Testis (tissue), 3 donors: ENCODE data around the gene STRIP1. TPM values are rescaled to one million over a fixed set of nuclear protein-coding genes. Genes with fewer than 3 reads are reported as not detected.
"Not testable (repeated sequence)": the region's sequence is repeated elsewhere in the genome, so short reads cannot be mapped to it uniquely, and the experiment has no call there.

ENCODE experiments used
- DNase-seq: peaks from one replicate; pipeline ENCODE4 v3.0.0-alpha.2; 2019
- H3K27ac ChIP-seq, 2 donors: fragments of 200-600 bp; sonication (generic); one replicate each; pipeline ENCODE4 v1.5.1; 2019
- H3K27me3 ChIP-seq: fragments of 200-600 bp; sonication (generic); one replicate; pipeline ENCODE4 v1.5.1; 2019
- H3K36me3 ChIP-seq: fragments of 200-600 bp; sonication (generic); one replicate; pipeline ENCODE4 v1.5.1; 2017; ENCODE audit warnings: low read depth; ENCODE audit errors: missing control alignments
- H3K4me1 ChIP-seq: fragments of 200-600 bp; sonication (generic); one replicate; pipeline ENCODE4 v1.5.1; 2019
- H3K4me3 ChIP-seq, 2 donors: fragments of 200-600 bp; sonication (generic); one replicate each; pipeline ENCODE4 v1.5.1; 2017 to 2019
- H3K9me3 ChIP-seq: fragments of 200-600 bp; sonication (generic); one replicate; pipeline ENCODE4 v1.5.1; 2017
- POLR2A ChIP-seq: fragments of 450-650 bp; IDR thresholded peaks from one replicate; pipeline ENCODE4 v1.6.1; 2017; ENCODE audit warnings: antibody characterized with exemption, mild to moderate bottlenecking, moderate library complexity
- WGBS, 2 donors: methylation state at CpG; one replicate each; pipeline ENCODE4 v1.1.5; 2018; 5-methylcytosine and 5-hydroxymethylcytosine counted together
- intact Hi-C: fragments of 100-400 bp; cut with DNase I; formaldehyde crosslinking; loops from one replicate; pipeline ENCODE4 v1.15.1; 2023; ENCODE audit warnings: low total_unique reads
- polyA plus RNA-seq: library from polyadenylated mRNA; stranded (reverse); fragments of 350-450 nt; fragmentation: Illumina TruSeq; extraction: RNeasy Lipid Tissue Mini Kit (QIAGEN cat#74804); gene quantifications from one replicate; pipeline ENCODE4 v1.2.3, GENCODE V29; 2014; ENCODE audit warnings: low read depth, low replicate concordance; ENCODE audit not compliant: insufficient read depth
- total RNA-seq, 2 donors: library from RNA; depleted of rRNA; stranded (reverse); fragments of >200 nt; gene quantifications; one replicate each; pipeline ENCODE4 v1.2.3, GENCODE V29; 2016
- TF ChIP-seq, protein P1 (sequence below), 3 experiments: fragments of 450-650 bp in 2 of 3; fragments of 200-600 bp in 1 of 3; sonication (generic) in 1 of 3; IDR thresholded peaks; one replicate each; pipeline ENCODE4 v1.5.1; 2016 to 2019; ENCODE audit warnings: antibody characterized with exemption in 3 of 3, mild to moderate bottlenecking in 2 of 3, moderate library complexity in 1 of 3

STRIP1 gene
- total and polyA plus RNA-seq, 3 donors from 2014 or later: 49.9 to 103 (median 85.8) TPM

DNA sequence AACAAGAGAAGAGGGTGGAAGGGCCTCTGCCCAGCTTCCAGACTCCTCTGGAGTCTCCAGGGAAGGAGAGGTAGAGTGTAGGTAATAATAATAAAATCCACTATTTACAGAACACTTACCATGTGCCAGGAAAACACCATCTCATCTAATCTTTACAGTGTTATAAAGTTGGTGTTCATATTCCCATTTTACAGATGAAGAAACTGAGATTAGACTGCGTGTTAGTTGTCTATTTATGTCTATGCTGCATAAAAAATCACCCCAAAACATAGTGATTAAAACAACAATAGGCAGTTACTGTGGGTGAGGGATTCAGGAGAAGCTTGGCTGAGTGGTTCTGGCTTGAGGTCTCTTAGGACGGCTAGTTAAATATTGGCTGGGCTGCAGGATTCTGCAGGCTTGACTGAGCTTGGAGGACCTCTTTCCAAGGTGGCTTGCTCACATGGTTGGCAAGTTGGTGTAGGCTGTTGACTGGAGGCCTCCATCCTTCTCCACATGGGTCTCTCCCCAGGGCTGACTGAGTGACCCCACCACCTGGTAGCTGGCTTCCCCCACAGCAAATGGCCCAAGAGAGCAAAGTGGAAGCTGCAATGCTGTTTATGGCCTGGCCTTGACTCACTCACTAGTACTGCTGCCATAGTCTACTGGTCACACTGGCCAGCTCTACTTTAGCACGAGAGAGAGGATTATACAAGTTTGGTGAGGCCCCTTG, 42.5 kb downstream of the STRIP1 start:
- Histone ChIP-seq H3K9me3 (no peaks in the 10 kb centered on the region), H3K27me3 (no peaks in the 10 kb centered on the region), H3K36me3 (no peaks in the 10 kb centered on the region), H3K4me3 (no peak overlapping the region), H3K4me1 (no peaks in the 10 kb centered on the region), H3K27ac (no peak overlapping the region)
- 79 to 88% methylated on average over 2 to 3 of the region's 3 CpGs for WGBS, 2 donors
- no peak for DNase-seq
- intact Hi-C loops: no loop called here
- TF ChIP-seq, protein P1, sequence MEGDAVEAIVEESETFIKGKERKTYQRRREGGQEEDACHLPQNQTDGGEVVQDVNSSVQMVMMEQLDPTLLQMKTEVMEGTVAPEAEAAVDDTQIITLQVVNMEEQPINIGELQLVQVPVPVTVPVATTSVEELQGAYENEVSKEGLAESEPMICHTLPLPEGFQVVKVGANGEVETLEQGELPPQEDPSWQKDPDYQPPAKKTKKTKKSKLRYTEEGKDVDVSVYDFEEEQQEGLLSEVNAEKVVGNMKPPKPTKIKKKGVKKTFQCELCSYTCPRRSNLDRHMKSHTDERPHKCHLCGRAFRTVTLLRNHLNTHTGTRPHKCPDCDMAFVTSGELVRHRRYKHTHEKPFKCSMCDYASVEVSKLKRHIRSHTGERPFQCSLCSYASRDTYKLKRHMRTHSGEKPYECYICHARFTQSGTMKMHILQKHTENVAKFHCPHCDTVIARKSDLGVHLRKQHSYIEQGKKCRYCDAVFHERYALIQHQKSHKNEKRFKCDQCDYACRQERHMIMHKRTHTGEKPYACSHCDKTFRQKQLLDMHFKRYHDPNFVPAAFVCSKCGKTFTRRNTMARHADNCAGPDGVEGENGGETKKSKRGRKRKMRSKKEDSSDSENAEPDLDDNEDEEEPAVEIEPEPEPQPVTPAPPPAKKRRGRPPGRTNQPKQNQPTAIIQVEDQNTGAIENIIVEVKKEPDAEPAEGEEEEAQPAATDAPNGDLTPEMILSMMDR (IDR thresholded peaks at IDR 0.05): no peak
- TF ChIP-seq POLR2A: no peak

DNA sequence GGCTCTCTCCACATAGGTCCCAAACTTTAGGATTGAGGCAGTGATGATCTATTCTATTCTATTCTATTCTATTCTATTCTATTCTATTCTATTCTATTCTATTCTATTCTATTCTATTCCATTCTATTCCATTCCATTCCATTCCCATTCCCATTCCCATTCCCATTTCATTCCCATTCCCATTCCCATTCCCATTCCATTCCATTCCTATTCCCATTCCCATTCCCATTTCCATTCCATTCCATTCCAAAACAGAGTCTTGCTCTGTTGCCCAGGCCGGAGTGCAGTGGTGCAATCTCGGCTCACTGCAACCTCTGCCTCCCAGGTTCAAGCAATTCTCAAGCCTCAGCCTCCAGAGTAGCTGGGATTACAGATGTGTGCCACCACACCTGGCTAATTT, 45.6 kb downstream of the STRIP1 start:
- DNase-seq, intact Hi-C loops, H3K27me3 ChIP-seq, H3K36me3 ChIP-seq, H3K4me3 ChIP-seq, H3K4me1 ChIP-seq, H3K27ac ChIP-seq, H3K9me3 ChIP-seq: not testable (repeated sequence)
- 98% methylated on average over 2 of the region's 2 CpGs for WGBS, 2 donors

DNA sequence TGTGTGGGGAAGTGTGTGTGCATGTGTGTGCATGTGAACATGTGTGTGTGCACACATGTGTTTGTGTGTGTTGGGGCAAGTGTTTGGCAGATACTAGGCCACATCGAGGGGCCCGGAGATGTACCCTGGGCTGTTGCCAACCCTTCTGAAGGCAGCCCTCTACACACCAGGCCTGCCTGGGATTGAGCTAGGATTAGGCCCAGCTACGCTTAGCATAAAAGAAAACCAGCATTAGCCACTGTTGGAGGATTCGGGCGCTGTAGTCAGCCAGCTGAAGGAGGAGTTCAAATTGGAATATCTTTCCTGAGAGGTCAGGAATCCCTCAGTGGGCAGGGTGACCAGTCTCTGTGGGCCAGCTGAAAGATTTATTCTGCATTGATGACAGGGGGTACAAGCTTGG, 46.6 kb downstream of the STRIP1 start:
- no peak overlapping the region for H3K4me3 ChIP-seq
- H3K27ac ChIP-seq: no peak overlapping the region
- DNase-seq: no peak
- H3K27me3 ChIP-seq: no peaks in the 10 kb centered on the region
- H3K9me3 ChIP-seq: no peaks in the 10 kb centered on the region
- H3K36me3 ChIP-seq: no peaks in the 10 kb centered on the region
- TF ChIP-seq POLR2A: no peak
- TF ChIP-seq, protein P1 (IDR thresholded peaks at IDR 0.05): no peak
- H3K4me1 ChIP-seq: peaks cover 11% of the 10 kb centered on the region
- intact Hi-C loops: no loop called here
- 85 to 88% methylated on average over 5 of the region's 5 CpGs for WGBS, 2 donors

DNA sequence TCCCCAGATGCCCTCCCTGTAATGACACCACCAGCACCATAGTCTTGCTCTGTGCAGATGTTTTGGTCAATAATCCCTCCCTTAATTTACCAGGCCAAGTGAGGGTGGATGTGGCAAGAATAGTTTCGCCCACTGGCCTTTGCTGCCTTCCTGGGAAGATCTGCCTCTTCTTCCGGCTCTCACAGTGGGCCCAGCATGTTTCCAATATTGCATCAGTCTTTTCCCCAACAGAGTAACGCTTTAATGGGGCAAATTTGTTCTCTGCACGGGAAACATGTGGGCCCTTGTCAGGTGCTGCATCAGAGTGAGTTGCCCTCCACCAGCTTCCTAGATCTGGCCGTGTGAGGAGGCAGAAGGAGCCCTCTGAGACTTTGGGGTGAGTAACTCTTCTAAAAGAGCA, 48.1 kb downstream of the STRIP1 start:
- no peak for DNase-seq
- Histone ChIP-seq H3K36me3 (no peaks in the 10 kb centered on the region), H3K27me3 (no peaks in the 10 kb centered on the region), H3K27ac (no peak overlapping the region), H3K4me3 (no peak overlapping the region), H3K9me3 (no peaks in the 10 kb centered on the region), H3K4me1 (peaks cover 11% of the 10 kb centered on the region)
- TF ChIP-seq, protein P1 (IDR thresholded peaks at IDR 0.05): no peak
- no peak for TF ChIP-seq POLR2A
- 76 to 86% methylated on average over 4 to 5 of the region's 5 CpGs for WGBS, 2 donors
- intact Hi-C loops: no loop called here

DNA sequence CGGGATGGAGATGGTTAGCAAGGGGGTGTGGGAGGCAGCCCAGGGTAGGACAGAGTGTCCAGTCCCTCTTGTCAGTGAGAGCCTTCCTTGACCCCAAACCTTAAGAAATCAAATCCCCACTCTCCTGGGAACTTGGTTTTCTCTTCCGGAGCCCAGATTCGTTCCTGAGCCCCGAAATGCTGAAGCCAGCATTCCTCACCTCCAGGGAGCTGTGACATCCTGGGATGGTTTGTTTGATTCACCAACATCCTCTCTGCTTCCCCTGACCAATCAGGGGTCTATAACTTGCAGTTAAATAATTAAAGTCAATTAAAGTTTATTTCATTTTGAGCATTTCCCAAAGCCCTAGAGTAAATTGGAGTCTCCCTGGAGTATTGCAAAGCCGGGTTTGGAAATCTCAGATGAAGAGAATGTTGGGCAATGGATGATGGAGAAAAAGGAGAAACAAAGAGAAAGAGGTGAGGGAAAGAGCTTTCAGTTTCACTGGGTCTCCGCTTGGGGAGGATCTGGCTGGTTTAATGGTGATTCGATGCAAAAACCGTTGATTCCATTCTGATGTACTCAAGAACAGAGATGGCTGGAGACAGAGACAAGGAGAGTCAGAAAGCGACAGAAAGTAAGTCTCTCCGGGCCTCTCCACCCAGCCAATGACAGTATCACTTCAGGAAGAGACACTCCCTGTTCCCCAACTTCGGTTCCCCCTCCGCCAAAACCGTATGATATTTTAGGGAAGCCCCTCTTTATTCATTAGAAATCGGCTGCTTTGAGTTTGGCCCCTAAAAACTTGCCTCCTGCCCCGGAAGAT, 48.8 kb downstream of the STRIP1 start:
- no peaks in the 10 kb centered on the region for H3K9me3 ChIP-seq
- no peak for DNase-seq
- WGBS, 2 donors: 42 to 53% methylated on average over 15 of the region's 15 CpGs
- peaks cover 17% of the 10 kb centered on the region for H3K4me1 ChIP-seq
- TF ChIP-seq, protein P1 (IDR thresholded peaks at IDR 0.05): no peak
- no peak for TF ChIP-seq POLR2A
- H3K27me3 ChIP-seq: no peaks in the 10 kb centered on the region
- H3K4me3 ChIP-seq: peak overlapping the region; percentile 65 to 66
- intact Hi-C loops: no loop called here
- H3K27ac ChIP-seq: peak overlapping the region in 1 of 2 donors; percentile 79
- H3K36me3 ChIP-seq: no peaks in the 10 kb centered on the region
